Caki2 (cell line): Measurements from ENCODE around the gene ALG12. TPM values are rescaled to one million over a fixed set of nuclear protein-coding genes. Genes with fewer than 3 reads are reported as not detected.

Experiments used
- DNase-seq: peaks from one replicate; pipeline ENCODE4 v3.0.0-alpha.2; 2015; ENCODE audit warnings: low read depth
- in situ Hi-C: cut with HindIII; loops from 2 replicates; pipeline ENCODE4 v1.10.0; 2016; ENCODE audit warnings: low sequenced_read_pairs, low pct_unique_long_range_greater_than_20kb, mixed read lengths
- total RNA-seq: library from RNA; depleted of rRNA; stranded (reverse); fragments of >200 nt; shearing (Covaris generic); gene quantifications from 2 replicates; pipeline ENCODE4 v1.2.3, GENCODE V29; 2014; ENCODE audit warnings: low replicate concordance; rRNA removed

The ALG12 gene
- total RNA-seq, result 39.1 and 45.1 TPM in 2 replicates

- peak; percentile 98 for DNase-seq
- in situ Hi-C loops, result no loop called here
These were observed at the start of gene ALG12, which contains the start of gene CRELD2 for GRCh38 chr22:49917974-49918910. Gene ALG12 (minus strand): TSS chr22:49918438. CDS start chr22:49913765, 4,673 bp downstream. Gene CRELD2 (plus strand): TSS chr22:49918634. CDS start chr22:49918770, 136 bp downstream.

DNA sequence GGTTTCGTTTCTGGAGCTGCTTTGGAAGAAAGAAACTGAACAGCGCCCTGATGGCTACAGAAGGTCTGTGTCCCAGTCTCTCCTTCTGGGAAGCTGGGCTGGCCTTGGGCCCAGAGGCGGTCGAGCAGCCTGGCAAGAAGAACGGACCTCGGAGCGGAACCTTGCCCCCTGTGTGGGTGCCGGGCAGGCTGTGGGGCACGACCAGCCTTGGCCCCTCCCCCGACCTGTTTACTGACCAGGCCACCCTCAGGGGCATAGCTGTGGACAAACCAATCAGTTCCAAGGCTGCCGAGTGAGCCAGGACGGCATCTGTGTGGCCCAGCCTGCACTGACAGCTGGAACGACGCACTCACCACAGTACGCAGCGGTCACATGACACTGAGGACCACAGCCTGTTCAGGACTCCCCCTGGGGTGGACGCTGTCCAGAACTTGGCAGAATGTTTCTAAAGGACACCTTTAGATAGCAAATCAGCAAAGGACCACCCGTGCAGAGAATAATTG, 49.5 kb upstream of the ALG12 start:
- DNase-seq, result no peak
- in situ Hi-C loops, result no loop called here

DNA sequence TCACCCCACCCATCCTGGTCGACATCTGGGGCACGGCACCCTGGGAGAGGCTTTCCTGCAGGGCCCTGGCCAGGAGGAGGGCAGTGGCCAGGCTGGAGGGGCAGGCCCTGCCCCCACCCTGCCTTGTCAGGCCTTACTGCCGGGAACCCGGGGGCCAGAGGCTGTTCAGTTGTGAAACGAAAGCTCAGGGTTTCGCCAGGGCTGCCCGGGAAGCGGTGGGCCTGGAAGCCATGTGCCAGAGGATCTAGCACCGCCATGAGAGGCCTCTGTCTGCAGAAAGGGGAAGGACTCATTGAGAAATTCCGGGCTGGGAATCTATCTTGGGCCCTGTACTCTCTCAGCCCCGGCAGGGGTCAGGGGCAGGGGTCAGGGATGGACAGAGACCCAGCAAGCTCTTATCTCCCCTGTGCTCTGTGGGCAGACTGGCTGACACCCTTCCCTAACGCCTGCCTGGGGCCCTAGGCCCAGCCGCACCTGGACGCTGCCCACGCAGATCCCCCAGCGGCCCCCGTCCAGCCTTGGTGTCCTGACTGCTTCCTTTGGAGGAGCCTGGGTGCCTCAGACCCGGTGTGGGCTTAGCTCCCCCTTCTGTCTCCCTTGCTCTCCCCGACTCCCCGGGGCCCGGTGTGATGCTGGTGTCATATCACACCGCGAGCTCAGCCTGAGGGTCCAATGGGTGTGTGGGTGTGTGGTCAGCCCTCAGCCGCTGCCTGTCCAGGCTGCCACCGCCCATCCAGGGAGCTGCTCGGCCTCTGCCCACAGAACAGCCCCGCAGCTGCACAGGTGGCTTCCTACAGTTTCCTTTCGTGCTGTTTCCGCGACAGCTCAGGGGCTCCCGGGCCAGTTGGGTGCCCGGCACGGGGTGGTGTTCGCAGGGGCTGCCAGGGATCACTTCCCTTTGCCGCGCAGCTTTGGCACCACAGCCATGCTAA, 48.8 kb upstream of the ALG12 start:
- DNase-seq, result no peak
- in situ Hi-C loops, result no loop called here

DNA sequence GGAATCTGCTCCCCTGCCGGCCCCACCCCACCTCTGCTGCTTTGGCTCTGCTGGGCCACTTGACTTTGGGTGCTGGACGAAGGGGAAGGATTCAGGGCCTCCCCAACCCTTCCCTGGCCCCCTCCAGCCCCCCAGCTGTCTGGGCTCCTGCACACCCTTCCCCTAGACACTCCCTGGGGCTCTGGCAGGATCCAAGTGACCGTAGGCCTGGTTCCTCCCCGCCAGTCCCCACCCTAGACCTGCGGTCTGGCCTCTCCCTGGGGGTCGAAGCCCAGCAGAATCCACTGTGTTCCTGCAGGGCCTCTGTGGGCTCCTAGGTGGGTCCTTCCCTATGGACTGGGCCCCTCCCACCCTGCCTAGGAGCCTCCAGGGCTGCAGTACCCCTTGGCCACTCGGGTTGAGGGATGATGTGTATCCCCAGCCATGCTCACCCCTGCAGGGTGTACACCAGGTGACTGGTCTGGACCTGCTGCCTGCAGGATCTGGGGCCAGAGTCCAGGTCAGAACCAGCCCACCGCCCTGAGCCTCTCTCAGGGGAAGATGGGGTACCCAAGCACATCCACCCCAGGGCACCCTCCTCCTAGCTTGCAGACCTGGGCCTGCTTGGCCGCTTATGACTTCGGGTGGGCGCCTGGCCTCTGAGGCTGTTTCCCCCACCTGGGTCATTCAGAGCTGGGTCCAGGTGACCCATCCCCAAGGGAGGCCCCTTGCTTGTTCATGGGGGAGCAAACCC, 48.0 kb upstream of the ALG12 start:
- no peak for DNase-seq
- in situ Hi-C loops, result no loop called here

DNA sequence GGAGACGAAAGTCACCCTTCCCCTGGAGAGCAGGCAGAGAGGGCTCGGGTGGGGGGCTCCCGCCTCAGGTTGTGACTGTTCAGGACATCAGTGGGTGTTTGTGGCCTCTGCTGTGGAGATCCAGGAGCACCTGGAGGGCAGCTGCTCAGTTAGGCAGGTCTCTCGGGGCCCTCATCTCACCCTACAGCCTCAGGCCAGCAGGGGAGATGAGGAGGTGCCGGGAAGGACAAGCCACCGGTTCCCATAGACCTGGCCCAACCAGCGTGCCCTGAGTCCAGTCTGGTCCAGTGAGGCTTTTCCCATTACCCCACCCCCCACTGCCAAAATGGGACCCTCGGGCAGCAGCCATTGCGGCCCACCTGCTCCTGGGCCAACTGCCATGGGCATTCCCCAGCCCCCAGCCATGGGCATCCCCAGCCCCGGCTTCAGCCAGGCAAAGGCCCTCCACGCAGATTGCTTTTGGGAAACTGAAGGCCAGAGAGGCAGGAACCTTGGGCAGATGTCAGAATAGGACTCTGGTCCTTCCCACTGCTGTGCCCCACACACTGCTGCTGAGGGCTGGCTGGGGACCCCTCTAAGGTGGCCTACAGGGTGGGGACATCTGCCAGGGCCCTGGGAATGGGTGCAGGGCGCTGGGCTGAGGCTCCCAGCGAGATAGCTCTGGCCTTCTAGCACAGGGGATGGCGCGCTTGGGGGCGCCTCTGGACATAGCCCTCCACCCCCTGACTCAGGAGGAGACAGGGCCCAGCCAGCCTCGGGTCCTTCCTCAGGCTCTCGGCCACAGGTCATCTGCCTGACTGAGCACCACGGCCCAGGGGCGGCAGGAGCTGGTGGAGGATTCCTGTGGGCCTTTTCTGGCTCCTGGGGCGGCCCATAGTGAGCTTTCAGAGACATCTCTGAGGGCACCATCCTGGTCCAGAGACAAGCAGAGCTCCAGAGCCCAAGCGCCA, 47.1 kb upstream of the ALG12 start:
- no peak for DNase-seq
- in situ Hi-C loops, result no loop called here

DNA sequence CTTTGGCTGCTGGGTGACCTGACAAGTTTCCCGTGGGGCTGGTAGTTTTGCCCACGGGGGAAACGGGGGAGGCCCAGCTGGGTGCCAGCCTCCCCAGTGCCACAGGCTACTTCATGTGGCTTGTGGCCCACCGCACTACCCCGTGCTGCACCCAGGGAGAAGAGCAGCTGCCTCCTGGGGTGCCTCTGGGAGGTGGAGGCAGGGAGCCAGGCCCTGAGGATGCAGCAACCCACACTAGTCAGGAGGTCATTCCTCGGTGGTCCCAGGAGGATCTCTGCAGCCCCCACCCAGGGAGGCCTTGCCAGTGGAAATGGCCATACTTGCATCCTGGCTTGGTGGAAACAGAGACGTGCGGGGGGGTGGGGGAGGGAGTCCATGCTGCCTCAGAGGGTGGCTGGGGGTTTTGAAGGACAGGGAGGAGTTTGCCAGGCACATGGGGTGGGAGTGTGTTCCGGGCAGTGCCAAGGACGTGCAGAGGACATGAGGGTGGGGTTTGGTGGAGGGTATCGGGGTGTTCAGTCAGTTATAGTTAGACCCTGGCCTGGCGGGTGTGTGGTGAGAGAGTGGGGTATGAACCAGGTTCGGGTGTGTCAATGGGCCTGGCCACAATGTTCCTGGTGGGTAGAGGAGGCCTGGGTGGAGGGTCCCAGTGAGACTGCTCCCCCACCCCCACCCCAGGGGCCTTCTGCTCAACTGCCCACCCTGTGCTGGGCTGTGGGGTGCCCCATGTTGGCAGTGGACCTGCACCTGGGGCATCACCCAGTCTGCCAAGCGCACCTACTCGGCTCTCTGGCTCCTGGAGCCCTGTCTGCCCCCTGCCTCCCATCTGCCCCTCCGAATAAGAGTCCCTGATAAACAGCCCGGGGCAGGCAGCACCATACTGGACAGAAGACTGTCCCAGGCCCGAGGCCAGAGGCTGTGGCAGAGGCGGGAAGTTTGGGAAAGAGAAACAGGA, 46.2 kb upstream of the ALG12 start:
- in situ Hi-C loops, result no loop called here
- DNase-seq, result no peak

DNA sequence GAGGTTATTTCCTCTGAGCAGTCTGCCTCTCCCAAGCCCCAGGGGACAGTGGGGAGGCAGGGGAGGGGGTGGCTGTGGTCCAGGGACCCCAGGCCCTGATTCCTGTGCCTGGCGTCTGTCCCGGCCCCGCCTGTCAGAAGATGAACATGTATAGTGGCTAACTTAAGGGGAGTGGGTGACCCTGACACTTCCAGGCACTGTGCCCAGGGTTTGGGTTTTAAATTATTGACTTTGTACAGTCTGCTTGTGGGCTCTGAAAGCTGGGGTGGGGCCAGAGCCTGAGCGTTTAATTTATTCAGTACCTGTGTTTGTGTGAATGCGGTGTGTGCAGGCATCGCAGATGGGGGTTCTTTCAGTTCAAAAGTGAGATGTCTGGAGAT, 45.4 kb upstream of the ALG12 start:
- in situ Hi-C loops, result no loop called here
- no peak for DNase-seq

- no peak for DNase-seq
- in situ Hi-C loops, result no loop called here
These were observed 44.8 kb upstream of the ALG12 start for GRCh38 chr22:49962751-49963646.

DNA sequence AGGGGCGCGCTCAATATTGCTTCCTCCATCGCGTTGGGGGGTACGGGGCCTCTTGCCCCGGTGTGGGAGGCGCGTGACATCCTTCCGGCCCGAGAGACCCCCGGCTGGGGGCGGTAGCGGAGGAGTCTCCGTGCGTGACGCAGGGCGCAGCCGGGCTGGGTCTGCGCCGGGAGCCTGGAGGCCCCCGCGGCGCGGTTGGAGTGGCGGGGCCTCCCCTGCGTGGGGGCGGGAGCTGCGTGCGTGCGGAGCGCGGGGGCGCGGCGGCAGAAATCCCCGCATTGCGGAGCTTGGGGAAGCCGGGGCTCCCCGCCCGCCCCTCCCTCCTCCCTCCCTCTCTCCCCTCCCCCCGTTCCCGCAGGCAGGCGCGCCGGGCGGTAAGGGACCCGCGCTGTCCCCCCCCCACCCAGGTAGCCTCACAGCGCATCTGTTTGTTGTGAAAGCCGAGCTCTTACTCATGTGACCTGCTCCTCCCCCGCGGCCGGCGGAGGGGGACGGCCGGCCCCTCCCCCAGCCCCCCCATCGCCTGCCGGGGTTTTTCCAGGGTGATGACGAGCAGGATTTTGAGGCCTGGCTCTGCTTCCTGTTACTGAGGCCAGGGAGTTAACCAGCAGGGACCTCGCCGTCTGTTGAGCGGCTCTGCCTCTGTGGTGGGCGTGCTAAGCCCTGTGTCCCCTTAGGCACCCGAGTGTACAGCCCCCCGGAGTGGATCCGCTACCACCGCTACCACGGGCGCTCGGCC, 43.9 kb upstream of the ALG12 start:
- in situ Hi-C loops, result no loop called here
- peak; percentile 95 for DNase-seq

DNA sequence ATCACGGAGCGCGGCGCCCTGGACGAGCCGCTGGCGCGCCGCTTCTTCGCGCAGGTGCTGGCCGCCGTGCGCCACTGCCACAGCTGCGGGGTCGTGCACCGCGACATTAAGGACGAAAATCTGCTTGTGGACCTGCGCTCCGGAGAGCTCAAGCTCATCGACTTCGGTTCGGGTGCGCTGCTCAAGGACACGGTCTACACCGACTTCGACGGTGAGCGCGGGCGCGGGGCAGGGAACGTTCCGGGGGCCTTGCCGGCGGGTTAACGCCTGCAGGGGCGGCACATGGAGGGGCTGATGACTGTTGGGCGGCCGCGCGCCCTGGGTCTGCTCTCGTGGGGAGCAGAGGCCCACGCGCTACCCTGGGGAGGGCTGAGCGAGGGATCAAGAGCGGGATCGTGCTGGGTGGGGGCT, 43.4 kb upstream of the ALG12 start:
- peak; percentile 55 for DNase-seq
- in situ Hi-C loops, result no loop called here

DNA sequence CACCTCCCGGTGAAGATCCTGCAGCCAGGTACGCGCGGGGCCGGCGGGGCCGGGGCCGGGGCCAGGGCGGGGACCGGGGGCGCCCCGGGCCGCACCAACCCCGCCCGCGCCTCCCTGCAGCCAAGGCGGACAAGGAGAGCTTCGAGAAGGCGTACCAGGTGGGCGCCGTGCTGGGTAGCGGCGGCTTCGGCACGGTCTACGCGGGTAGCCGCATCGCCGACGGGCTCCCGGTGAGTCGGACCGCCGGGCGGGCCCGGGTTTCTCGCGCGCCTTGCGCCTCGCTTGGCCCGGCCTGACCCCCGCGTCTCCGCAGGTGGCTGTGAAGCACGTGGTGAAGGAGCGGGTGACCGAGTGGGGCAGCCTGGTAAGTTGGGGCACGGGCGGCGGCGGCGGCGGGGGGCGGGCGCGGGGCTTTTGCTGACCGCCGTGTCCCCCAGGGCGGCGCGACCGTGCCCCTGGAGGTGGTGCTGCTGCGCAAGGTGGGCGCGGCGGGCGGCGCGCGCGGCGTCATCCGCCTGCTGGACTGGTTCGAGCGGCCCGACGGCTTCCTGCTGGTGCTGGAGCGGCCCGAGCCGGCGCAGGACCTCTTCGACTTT, 42.9 kb upstream of the ALG12 start:
- in situ Hi-C loops, result no loop called here

GRCh38 chr22:49960159-49961004, 42.1 kb upstream of the ALG12 start, which contains the start of gene PIM3:
Gene PIM3 (plus strand): TSS chr22:49960772. CDS start chr22:49960948, 176 bp downstream.
- in situ Hi-C loops, result no loop called here
- DNase-seq, result peak; percentile 99

More for the DNA sequence above, 42.9 kb upstream of the ALG12 start:
- no peak for DNase-seq

- in situ Hi-C loops, result no loop called here
- DNase-seq, result no peak
These were observed 41.5 kb upstream of the ALG12 start for GRCh38 chr22:49959782-49960158.
